AML-193 (cell line): ENCODE data around the gene TACR1.
"Not testable (repeated sequence)": the region's sequence is repeated elsewhere in the genome, so short reads cannot be mapped to it uniquely, and the experiment has no call there.

ENCODE experiments used
- DNase-seq, 2 experiments: peaks; one replicate each; lab custom pipeline; 2025; lab: John Stamatoyannopoulos, UW

TACR1 gene

GRCh38 chr2:75199428-75200011, at the start of gene TACR1:
Gene TACR1, minus strand, starts transcription at chr2:75199520. Its CDS starts 586 bp downstream, at chr2:75198934.
- no peak for DNase-seq

- not testable (repeated sequence) for DNase-seq
Observed at GRCh38 chr2:75248581-75248980, 49.3 kb upstream of the TACR1 start.

GRCh38 chr2:75246441-75247167, 47.3 kb upstream of the TACR1 start:
- no peak for DNase-seq

- DNase-seq, result no peak
Observed at GRCh38 chr2:75243219-75243618, 43.9 kb upstream of the TACR1 start.

- peak in 1 of 2 experiments; percentile 34 for DNase-seq
Observed at GRCh38 chr2:75241696-75242095, 42.4 kb upstream of the TACR1 start.

- DNase-seq, result no peak
Observed at GRCh38 chr2:75238670-75239330, 39.5 kb upstream of the TACR1 start.

GRCh38 chr2:75237296-75237695, 38.0 kb upstream of the TACR1 start:
- DNase-seq, result no peak

- no peak for DNase-seq
Observed at GRCh38 chr2:75233965-75234364, 34.6 kb upstream of the TACR1 start.

GRCh38 chr2:75226617-75227016, 27.3 kb upstream of the TACR1 start:
- DNase-seq, result no peak

- no peak for DNase-seq
Observed at GRCh38 chr2:75226099-75226498, 26.8 kb upstream of the TACR1 start.

GRCh38 chr2:75224636-75225094, 25.3 kb upstream of the TACR1 start:
- DNase-seq, result no peak

- DNase-seq, result no peak
Observed at GRCh38 chr2:75222527-75222926, 23.2 kb upstream of the TACR1 start.

GRCh38 chr2:75221862-75222261, 22.5 kb upstream of the TACR1 start:
- no peak for DNase-seq

- DNase-seq, result not testable (repeated sequence)
Observed at GRCh38 chr2:75219213-75219612, 19.9 kb upstream of the TACR1 start.

- no peak for DNase-seq
Observed at GRCh38 chr2:75211266-75211770, 12.0 kb upstream of the TACR1 start.

- no peak for DNase-seq
Observed at GRCh38 chr2:75210409-75210808, 11.1 kb upstream of the TACR1 start.

- DNase-seq, result no peak
Observed at GRCh38 chr2:75208738-75209137, 9.4 kb upstream of the TACR1 start.

GRCh38 chr2:75204833-75205232, 5.5 kb upstream of the TACR1 start:
- DNase-seq, result no peak

- no peak for DNase-seq
Observed at GRCh38 chr2:75202359-75202758, 3.0 kb upstream of the TACR1 start.

GRCh38 chr2:75200140-75201096, 1.1 kb upstream of the TACR1 start:
- DNase-seq, result no peak

GRCh38 chr2:75195076-75195691, 4.1 kb downstream of the TACR1 start:
- no peak for DNase-seq
